Tibial nerve (tissue), 4 donors: ENCODE data around the gene NPEPL1.

ENCODE experiments used
- EP300 ChIP-seq, 2 donors: sonication (generic); formaldehyde crosslinking; IDR thresholded peaks; one replicate each; pipeline ENCODE4 v1.6.1; 2017; ENCODE audit warnings: antibody characterized with exemption in 2 of 2, mild to moderate bottlenecking in 1 of 2
- POLR2A ChIP-seq, 2 donors: fragments of 450-650 bp; IDR thresholded peaks; one replicate each; pipeline ENCODE4 v1.6.1; 2017; ENCODE audit warnings: antibody characterized with exemption in 2 of 2, mild to moderate bottlenecking in 2 of 2, moderate library complexity in 2 of 2
- TF ChIP-seq, protein P1 (sequence below), 5 experiments: fragments of 200-600 bp in 3 of 5; fragments of 450-650 bp in 2 of 5; sonication (generic) in 3 of 5; IDR thresholded peaks; one replicate each; pipeline ENCODE4 v1.5.1; 2016 to 2019; ENCODE audit warnings: antibody characterized with exemption in 5 of 5, mild to moderate bottlenecking in 3 of 5, moderate library complexity in 2 of 5

DNA sequence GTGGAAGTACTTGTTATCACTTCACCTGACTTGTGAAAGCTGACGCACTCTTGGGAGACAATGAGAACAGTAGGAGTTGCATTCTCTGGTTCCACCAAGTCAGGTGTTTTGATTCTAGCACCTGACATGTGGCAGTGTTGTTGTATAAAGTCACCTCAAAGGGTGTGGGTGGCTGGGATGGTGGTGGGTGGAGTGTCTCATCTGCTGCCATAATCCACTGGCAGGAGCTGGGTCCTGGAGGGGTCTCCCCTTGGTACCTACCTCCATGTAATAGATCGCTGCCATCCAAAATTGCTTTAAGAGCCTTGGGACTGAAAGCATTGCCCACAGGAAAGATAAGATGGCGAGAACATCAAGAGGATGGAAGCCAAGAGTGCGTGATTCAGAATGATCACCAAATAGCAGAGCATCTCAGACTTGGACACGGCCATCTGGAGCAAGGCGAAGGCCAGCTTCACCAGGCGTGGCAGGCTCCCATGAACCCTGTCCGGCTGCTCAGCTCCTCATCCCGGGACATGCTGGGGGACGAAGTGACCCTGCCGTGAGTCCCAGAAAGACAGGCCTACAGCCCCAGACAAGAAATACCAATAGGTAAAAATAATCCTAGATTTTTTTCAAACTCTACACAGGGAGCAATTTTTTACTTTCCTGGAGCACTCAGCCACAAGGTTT lies 56.6 kb downstream of the NPEPL1 start:
- no peak for TF ChIP-seq EP300 (IDR thresholded peaks at IDR 0.05)
- TF ChIP-seq, protein P1, sequence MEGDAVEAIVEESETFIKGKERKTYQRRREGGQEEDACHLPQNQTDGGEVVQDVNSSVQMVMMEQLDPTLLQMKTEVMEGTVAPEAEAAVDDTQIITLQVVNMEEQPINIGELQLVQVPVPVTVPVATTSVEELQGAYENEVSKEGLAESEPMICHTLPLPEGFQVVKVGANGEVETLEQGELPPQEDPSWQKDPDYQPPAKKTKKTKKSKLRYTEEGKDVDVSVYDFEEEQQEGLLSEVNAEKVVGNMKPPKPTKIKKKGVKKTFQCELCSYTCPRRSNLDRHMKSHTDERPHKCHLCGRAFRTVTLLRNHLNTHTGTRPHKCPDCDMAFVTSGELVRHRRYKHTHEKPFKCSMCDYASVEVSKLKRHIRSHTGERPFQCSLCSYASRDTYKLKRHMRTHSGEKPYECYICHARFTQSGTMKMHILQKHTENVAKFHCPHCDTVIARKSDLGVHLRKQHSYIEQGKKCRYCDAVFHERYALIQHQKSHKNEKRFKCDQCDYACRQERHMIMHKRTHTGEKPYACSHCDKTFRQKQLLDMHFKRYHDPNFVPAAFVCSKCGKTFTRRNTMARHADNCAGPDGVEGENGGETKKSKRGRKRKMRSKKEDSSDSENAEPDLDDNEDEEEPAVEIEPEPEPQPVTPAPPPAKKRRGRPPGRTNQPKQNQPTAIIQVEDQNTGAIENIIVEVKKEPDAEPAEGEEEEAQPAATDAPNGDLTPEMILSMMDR (IDR thresholded peaks at IDR 0.05), result no peak
- no peak for TF ChIP-seq POLR2A (IDR thresholded peaks at IDR 0.05)
